Activated T-cell treated with anti-CD3 and anti-CD28 coated beads for 4 hours (primary cell): ENCODE results near the gene GNRH2.
"Not testable (repeated sequence)": the region's sequence is repeated elsewhere in the genome, so short reads cannot be mapped to it uniquely, and the experiment has no call there.

Experiments used
- DNase-seq: peaks from one replicate; pipeline ENCODE4 v3.0.0-alpha.2; 2020

Gene GNRH2

GRCh38 chr20:3044336-3044965 is 1.0 kb downstream of the GNRH2 start:
- DNase-seq: no peak

GRCh38 chr20:3045042-3045815 is 1.8 kb downstream of the GNRH2 start:
- peak; percentile 19 for DNase-seq

- DNase-seq: peak; percentile 64
Observed at GRCh38 chr20:3045816-3046676, 2.6 kb downstream of the GNRH2 start, which contains the start of gene MRPS26. TSS of gene MRPS26 (plus strand) at chr20:3046052. CDS start at chr20:3046069, 17 bp downstream.

GRCh38 chr20:3046677-3047462 is 3.4 kb downstream of the GNRH2 start:
- no peak for DNase-seq

- no peak for DNase-seq
Observed at GRCh38 chr20:3047486-3048419, 4.3 kb downstream of the GNRH2 start.

- DNase-seq: no peak
Observed at GRCh38 chr20:3051385-3052019, 8.1 kb downstream of the GNRH2 start.

GRCh38 chr20:3059489-3059888 is 16.1 kb downstream of the GNRH2 start:
- no peak for DNase-seq

- not testable (repeated sequence) for DNase-seq
Observed at GRCh38 chr20:3064119-3064518, 20.7 kb downstream of the GNRH2 start.

- no peak for DNase-seq
Observed at GRCh38 chr20:3067139-3068014, 24.0 kb downstream of the GNRH2 start.

GRCh38 chr20:3068075-3068474 is 24.7 kb downstream of the GNRH2 start:
- no peak for DNase-seq

- peak; percentile 21 for DNase-seq
Observed at GRCh38 chr20:3068986-3069900, 25.8 kb downstream of the GNRH2 start.

- DNase-seq: no peak
Observed at GRCh38 chr20:3070725-3071124, 27.3 kb downstream of the GNRH2 start.

- DNase-seq: no peak
Observed at GRCh38 chr20:3071266-3071609, 27.8 kb downstream of the GNRH2 start.

GRCh38 chr20:3071610-3072529 is 28.4 kb downstream of the GNRH2 start, which contains the start of gene OXT:
TSS of gene OXT (plus strand) at chr20:3071620. CDS start at chr20:3071656, 36 bp downstream.
- peak; percentile 61 for DNase-seq

GRCh38 chr20:3072530-3073250 is 29.3 kb downstream of the GNRH2 start:
- no peak for DNase-seq

GRCh38 chr20:3073251-3073643 is 29.8 kb downstream of the GNRH2 start:
- DNase-seq: not testable (repeated sequence)

- no peak for DNase-seq
Observed at GRCh38 chr20:3074812-3075211, 31.4 kb downstream of the GNRH2 start.
